22Rv1 (cell line): ENCODE measurements around the gene HIVEP3.

ENCODE experiments used
- H3K27ac ChIP-seq: fragments of 450-650 bp; 2 replicates; pipeline ENCODE4 v1.5.1; 2017
- ZFX ChIP-seq: fragments of 450-650 bp; IDR thresholded peaks from 2 replicates; pipeline ENCODE4 v1.6.1; 2017; ENCODE audit warnings: antibody characterized with exemption, borderline replicate concordance
- TF ChIP-seq, protein P1 (sequence below): fragments of 450-650 bp; IDR thresholded peaks from 2 replicates; pipeline ENCODE4 v1.5.1; 2017; ENCODE audit warnings: mild to moderate bottlenecking

The HIVEP3 gene

DNA sequence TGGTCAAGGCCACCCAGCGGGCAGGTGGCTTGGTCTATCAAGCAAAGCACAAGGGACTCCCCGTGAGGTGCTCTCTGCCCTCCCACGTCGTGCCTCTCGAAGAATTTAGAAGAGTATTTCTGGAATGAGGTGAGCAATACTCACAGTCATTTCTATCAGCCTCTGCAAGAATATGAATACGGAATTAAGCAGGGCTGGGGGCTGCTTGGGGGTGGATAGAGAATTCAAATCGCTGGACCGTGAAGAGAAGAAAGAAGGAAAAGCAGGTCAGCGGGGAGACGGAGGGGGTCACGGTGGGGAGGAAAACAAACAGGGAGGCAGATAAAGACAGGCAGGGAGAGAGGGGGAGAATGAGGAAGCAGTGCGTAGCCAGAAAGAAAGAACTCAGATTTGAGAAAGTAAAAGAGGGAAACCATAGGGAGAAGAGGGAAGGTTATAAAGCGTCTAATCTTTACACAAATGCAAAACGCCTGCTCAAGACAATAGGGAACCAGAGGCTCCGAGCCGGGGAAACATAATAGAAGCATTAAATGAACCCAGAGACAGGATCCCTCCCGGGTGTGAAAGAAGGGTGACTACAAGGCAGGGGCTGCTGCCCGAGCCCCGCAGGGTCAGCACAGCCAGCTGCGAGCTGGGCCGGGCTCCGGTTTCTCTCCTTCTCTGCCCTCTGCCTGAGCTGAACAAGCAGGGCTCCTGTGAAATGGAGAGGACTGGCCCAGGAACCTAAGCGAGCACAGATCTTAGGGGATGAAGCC is 432.2 kb downstream of the HIVEP3 start:
- TF ChIP-seq, protein P1, sequence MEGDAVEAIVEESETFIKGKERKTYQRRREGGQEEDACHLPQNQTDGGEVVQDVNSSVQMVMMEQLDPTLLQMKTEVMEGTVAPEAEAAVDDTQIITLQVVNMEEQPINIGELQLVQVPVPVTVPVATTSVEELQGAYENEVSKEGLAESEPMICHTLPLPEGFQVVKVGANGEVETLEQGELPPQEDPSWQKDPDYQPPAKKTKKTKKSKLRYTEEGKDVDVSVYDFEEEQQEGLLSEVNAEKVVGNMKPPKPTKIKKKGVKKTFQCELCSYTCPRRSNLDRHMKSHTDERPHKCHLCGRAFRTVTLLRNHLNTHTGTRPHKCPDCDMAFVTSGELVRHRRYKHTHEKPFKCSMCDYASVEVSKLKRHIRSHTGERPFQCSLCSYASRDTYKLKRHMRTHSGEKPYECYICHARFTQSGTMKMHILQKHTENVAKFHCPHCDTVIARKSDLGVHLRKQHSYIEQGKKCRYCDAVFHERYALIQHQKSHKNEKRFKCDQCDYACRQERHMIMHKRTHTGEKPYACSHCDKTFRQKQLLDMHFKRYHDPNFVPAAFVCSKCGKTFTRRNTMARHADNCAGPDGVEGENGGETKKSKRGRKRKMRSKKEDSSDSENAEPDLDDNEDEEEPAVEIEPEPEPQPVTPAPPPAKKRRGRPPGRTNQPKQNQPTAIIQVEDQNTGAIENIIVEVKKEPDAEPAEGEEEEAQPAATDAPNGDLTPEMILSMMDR = no peak
- TF ChIP-seq ZFX = no peak
- no peak overlapping the region for H3K27ac ChIP-seq

DNA sequence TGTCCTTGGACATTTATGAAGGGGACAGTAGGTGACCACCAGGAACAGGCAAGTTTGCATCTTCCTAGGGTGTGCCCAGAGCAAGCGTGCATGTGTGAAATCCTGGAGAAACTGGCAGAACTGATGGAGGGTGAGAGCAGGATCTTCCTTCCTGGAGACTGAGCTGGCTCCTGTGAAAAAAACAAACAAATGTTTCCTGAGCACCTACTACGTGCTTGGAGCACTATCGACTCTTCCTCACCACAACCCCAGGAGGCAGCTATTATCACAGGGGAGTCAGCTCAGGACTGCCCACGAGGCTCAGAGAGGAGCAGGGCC is 432.7 kb downstream of the HIVEP3 start:
- TF ChIP-seq, protein P1 = no peak
- TF ChIP-seq ZFX = no peak
- no peak overlapping the region for H3K27ac ChIP-seq

DNA sequence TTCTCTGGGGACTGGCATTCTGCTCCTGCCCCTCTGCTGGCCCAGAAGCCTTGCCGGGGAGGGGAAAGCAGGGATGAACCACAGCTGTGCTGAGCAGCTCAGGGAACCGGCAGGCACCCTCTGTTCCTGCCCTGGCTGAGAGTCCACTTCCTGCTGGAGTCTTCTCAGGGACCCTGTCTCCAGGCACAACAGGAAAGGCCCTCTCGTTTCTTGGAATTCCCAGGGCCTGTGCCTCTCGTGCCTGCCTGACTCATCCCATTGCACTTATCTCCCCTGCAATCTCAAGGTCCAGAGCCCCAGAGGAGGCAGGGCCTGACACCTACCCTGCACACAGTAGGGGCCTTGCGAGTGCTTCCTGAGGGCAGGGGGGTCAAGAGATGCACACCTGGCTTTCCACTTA is 433.1 kb downstream of the HIVEP3 start:
- no peak for TF ChIP-seq ZFX
- TF ChIP-seq, protein P1 = no peak
- no peak overlapping the region for H3K27ac ChIP-seq

DNA sequence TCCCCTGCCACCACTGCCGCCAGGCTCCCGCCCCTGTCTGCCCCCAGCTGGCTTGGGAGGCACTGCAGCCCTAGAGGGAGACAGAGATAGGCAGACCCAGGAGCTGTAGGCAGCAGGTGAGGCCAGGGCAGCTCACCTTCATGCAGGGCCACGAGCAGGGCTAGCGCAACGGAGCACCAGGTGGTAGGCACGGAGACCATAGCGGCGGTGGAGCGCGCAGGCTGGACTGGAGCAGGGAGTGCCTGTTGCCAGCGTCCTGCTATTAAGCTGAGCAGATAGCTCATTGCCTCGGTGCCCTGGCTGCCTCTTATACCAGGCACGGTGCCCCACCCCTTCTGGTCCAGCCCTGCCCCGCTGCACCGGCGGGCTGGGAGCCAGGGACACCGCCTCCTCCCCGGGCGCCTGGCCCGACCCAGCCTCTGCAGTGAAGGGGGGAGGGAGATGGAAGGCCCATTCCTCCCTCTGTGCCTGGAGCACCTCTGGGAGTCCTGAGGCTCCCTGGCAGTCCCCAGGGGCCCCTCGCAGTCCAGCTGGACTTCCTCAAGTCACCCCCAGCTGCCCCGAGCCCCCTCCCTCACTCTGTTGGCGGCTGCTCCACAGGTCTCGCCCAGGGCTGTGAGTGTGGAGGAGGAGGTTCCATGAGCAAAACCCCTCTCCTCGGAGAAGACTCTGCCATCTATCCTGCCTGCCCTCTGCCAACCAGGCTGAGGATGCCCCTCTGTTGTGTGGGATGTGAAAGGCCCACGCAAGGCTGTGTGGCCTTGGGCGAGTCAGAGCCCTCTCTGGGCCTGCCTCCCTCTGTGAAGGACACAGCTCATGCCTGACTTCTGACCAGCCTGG is 434.1 kb downstream of the HIVEP3 start, which contains the start of gene EDN2:
Gene EDN2, minus strand, starts transcription at position 282 of the 840 bp plus-strand sequence. Its CDS starts 82 bp downstream, at position 200.
- H3K27ac ChIP-seq = peak within 1 kb of the TSS; percentile 84
- TF ChIP-seq, protein P1 = peak; percentile 75
- no peak for TF ChIP-seq ZFX

DNA sequence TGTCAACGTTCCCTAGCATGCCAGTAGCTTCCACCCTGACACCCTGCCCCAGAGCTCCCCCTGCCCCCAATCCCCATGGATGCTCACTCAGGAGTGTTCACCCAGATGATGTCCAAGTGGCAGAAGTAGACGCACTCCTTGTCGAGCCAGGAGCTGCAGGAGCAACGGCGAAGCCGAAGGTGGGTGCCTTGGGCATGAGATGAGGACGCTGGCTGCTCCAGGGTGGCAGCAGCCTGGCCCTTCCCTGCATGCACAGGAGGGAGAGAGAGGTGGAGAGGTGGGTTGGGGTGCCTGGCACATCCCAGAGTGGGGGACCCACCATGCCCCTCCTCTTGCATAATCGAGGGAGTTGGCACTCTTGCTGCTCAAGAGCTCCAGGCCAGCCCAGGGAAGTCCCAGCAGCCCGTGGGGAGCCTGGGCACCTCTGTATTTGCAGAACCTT is 434.7 kb downstream of the HIVEP3 start:
- H3K27ac ChIP-seq = peak overlapping the region; percentile 84
- TF ChIP-seq ZFX = no peak
- TF ChIP-seq, protein P1 = no peak

DNA sequence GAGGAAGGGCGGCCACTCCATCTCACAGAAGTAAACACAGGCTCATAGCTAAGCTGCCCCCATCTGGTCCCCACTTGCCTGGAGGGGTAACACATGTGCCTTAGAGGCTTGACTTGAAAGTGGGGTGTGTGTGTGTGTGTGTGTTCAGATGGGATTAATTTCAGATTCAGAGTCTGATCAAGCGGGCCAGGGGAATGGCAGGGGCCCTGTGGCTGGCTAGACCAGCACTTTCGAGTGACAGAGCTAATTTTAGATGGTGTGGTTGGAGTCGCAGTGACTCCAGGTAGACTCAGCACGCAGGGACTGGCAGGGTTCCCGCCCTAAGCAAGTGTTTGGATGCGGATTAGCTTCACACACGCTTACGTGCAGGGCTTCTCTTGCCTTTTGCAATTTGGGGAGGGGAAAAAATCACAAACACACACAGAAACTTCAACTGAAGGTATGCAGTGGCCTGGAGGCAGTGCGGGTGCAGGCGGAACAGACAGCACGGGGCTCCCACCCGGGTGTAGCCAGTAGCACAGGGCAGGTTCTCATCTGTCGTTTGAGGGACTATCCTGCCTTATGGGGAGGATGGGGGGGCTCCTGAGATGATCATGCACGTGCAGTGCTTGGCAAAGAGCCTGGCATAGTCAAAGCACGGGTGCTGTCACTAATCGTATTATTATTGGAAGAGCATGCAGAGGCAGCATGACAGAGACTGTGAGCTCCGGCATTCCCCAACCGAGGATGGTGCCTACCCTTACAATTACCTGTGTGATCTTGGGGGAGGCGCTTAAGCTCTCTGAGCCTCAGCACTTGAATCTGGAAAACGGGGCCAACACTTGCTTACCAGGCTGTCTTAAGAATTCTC is 435.5 kb downstream of the HIVEP3 start:
- TF ChIP-seq, protein P1 = no peak
- no peak for TF ChIP-seq ZFX
- peak overlapping the region; percentile 84 for H3K27ac ChIP-seq
